HCT116 (cell line): ENCODE results near the gene LMO7.

Experiments used
- EZH2 ChIP-seq: fragments of 200-600 bp; sonication (generic); IDR thresholded peaks from 2 replicates; pipeline ENCODE4 v1.6.1; 2017; ENCODE audit warnings: antibody characterized with exemption, mixed run types
- POLR2AphosphoS5 ChIP-seq: IDR thresholded peaks from 2 replicates; pipeline ENCODE4 v1.6.1; 2011; ENCODE audit warnings: mild to moderate bottlenecking, low read depth, low read length, moderate library complexity
- TF ChIP-seq, protein P1 (sequence below): IDR thresholded peaks from 2 replicates; pipeline ENCODE4 v1.6.1; 2012

DNA sequence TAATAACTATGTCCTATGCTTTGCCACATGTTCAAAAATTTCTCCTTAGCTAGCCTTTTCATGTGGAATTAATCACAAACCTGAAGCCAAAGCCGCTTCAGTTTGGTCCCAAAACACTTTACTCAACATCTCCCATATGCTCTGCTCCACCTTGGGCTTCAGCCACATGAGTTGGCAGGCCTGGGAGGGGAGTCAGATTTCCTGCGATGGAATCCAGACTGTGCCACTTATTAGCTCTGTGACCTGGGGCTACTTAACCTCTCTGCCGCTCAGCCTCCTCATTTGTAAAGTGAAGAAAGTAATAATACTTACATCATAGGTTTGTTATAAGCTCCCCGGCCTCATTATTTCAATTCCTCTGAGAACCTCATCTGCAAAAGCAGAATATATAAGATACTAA lies 272.0 kb downstream of the LMO7 start:
- TF ChIP-seq POLR2AphosphoS5 (no peak), EZH2 (no peak)
- TF ChIP-seq, protein P1, sequence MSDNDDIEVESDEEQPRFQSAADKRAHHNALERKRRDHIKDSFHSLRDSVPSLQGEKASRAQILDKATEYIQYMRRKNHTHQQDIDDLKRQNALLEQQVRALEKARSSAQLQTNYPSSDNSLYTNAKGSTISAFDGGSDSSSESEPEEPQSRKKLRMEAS, result no peak
